ENCODE data around the gene SEMA4C.
"Not testable (repeated sequence)": the region's sequence is repeated elsewhere in the genome, so short reads cannot be mapped to it uniquely, and the experiment has no call there.

SEMA4C gene

GRCh38 chr2:96898135-96898505 is 28.2 kb upstream of the SEMA4C start:
- DNase-seq: no peak

- DNase-seq: no peak
Observed at GRCh38 chr2:96897491-96898134, 27.7 kb upstream of the SEMA4C start.

GRCh38 chr2:96895746-96896651 is 26.1 kb upstream of the SEMA4C start:
- DNase-seq: peak; percentile 80

GRCh38 chr2:96895032-96895745 is 25.3 kb upstream of the SEMA4C start:
- DNase-seq: no peak

- no peak for DNase-seq
Observed at GRCh38 chr2:96894151-96894531, 24.3 kb upstream of the SEMA4C start.

- DNase-seq: no peak
Observed at GRCh38 chr2:96893289-96894150, 23.6 kb upstream of the SEMA4C start.

GRCh38 chr2:96891591-96892333 is 21.9 kb upstream of the SEMA4C start:
- DNase-seq: no peak

GRCh38 chr2:96890726-96891385 is 21.0 kb upstream of the SEMA4C start:
- DNase-seq: no peak

GRCh38 chr2:96890252-96890651 is 20.4 kb upstream of the SEMA4C start:
- no peak for DNase-seq

- not testable (repeated sequence) for DNase-seq
Observed at GRCh38 chr2:96889502-96889901, 19.6 kb upstream of the SEMA4C start.

- no peak for DNase-seq
Observed at GRCh38 chr2:96888072-96889011, 18.5 kb upstream of the SEMA4C start.

GRCh38 chr2:96887493-96888012 is 17.7 kb upstream of the SEMA4C start:
- DNase-seq: no peak

GRCh38 chr2:96885432-96886347 is 15.8 kb upstream of the SEMA4C start:
- no peak for DNase-seq

GRCh38 chr2:96884299-96885094 is 14.6 kb upstream of the SEMA4C start:
- no peak for DNase-seq

GRCh38 chr2:96883306-96883705 is 13.4 kb upstream of the SEMA4C start:
- no peak for DNase-seq

- DNase-seq: no peak
Observed at GRCh38 chr2:96882906-96883305, 13.0 kb upstream of the SEMA4C start.

- no peak for DNase-seq
Observed at GRCh38 chr2:96882230-96882629, 12.3 kb upstream of the SEMA4C start.

Data from NCI-H1105 treated with DMSO at 0.1 percent for 48 hours (cell line).